Hematopoietic multipotent progenitor cell treated with erythropoietin and hydrocortisone succinate and interleukin-3 and kit ligand, for 17 days (in vitro differentiated cells): ENCODE data around the gene PPFIBP2.

Experiments used
- DNase-seq: peaks from one replicate; pipeline ENCODE4 v3.0.0-alpha.2; 2015; ENCODE audit warnings: low spot score

PPFIBP2 gene

GRCh38 chr11:7551571-7551970 lies 37.8 kb downstream of the PPFIBP2 start:
- no peak for DNase-seq

- no peak for DNase-seq
Observed at GRCh38 chr11:7552666-7553065, 38.9 kb downstream of the PPFIBP2 start.

GRCh38 chr11:7555052-7555699 lies 41.4 kb downstream of the PPFIBP2 start:
- no peak for DNase-seq

GRCh38 chr11:7558046-7558445 lies 44.2 kb downstream of the PPFIBP2 start:
- no peak for DNase-seq

- DNase-seq, result no peak
Observed at GRCh38 chr11:7559398-7560283, 45.8 kb downstream of the PPFIBP2 start.

GRCh38 chr11:7561562-7561961 lies 47.8 kb downstream of the PPFIBP2 start:
- DNase-seq, result no peak

GRCh38 chr11:7563281-7563680 lies 49.5 kb downstream of the PPFIBP2 start:
- DNase-seq, result no peak

GRCh38 chr11:7564803-7565202 lies 51.0 kb downstream of the PPFIBP2 start:
- no peak for DNase-seq

GRCh38 chr11:7567311-7567710 lies 53.5 kb downstream of the PPFIBP2 start:
- DNase-seq, result no peak

GRCh38 chr11:7569044-7569443 lies 55.2 kb downstream of the PPFIBP2 start:
- DNase-seq, result no peak

- no peak for DNase-seq
Observed at GRCh38 chr11:7570241-7570640, 56.4 kb downstream of the PPFIBP2 start.

- DNase-seq, result no peak
Observed at GRCh38 chr11:7570938-7571521, 57.2 kb downstream of the PPFIBP2 start.

- DNase-seq, result no peak
Observed at GRCh38 chr11:7571640-7572000, 57.8 kb downstream of the PPFIBP2 start.

GRCh38 chr11:7572001-7572712 lies 58.4 kb downstream of the PPFIBP2 start:
- DNase-seq, result no peak

GRCh38 chr11:7573193-7573557 lies 59.4 kb downstream of the PPFIBP2 start:
- DNase-seq, result no peak

GRCh38 chr11:7573558-7574296 lies 59.9 kb downstream of the PPFIBP2 start:
- no peak for DNase-seq

GRCh38 chr11:7574491-7575130 lies 60.8 kb downstream of the PPFIBP2 start:
- no peak for DNase-seq

- DNase-seq, result no peak
Observed at GRCh38 chr11:7575841-7576725, 62.3 kb downstream of the PPFIBP2 start.

GRCh38 chr11:7576726-7577290 lies 63.0 kb downstream of the PPFIBP2 start:
- DNase-seq, result no peak
